GM18519 (cell line): ENCODE data around the gene RAPGEF1.

ENCODE experiments used
- ATAC-seq: cut with Tn5 transposase; IDR thresholded peaks from one replicate; pipeline ENCODE4 v1.9.1; 2021; ENCODE audit warnings: mild to moderate bottlenecking, moderate library complexity; ENCODE audit not compliant: unreplicated experiment, low FRiP score

The RAPGEF1 gene

DNA sequence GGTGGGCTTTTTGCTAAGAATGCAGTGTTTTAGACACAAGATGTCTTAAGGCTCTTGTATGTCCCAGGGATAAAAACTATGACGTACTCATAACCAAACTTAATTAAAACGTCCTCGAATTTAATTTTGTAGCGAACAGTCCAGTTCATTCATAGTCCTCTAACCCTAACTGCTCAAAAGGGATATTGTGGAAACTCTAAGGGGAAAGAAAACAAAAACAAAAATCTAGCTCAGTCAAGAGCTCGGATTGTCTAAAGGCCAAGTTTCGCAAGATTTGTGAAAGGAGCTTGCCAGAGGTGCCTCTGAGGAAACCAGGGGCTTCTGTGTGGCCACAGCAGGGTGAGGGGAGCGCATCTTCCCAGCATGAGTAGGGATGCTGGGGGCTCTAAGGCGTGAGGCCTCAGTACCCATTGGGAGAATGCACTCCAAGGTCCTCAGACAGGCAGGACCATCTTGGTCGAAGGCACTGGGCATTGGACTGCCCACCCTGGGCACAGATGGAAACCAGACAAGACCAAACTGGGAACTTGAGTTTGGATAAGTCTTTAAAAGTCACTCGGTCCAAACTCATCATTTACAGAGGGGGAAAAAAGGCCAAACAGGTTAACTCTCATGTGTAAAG is 122.8 kb downstream of the RAPGEF1 start:
- no peak for ATAC-seq

DNA sequence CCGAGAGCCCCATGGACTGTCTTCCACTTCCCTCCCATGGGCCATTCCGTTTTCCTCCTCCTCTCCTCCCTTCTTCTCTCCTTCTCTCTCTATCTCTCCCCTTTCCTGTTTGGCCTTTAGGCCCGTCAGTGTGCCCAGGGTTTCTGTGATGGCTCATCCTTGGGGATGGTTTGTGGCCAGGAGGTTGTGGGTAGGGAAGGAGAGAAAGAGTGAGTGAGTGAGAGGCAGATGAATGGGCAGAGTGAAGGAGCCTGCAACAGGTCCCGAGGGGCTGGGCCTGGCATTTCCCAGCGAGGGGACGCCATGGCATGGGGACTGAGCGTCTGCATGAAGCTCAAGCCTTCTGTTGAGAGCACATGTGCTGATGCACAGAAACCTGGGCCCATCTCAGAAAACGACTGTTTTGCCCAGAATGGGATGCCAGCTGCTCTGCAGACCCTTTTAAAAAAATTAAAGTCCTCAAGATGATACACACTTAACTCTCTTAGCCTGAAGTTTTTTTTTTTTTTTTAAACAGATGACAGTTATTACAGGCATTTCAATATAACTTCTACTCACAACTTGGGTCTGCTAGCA is 125.4 kb downstream of the RAPGEF1 start:
- no peak for ATAC-seq

DNA sequence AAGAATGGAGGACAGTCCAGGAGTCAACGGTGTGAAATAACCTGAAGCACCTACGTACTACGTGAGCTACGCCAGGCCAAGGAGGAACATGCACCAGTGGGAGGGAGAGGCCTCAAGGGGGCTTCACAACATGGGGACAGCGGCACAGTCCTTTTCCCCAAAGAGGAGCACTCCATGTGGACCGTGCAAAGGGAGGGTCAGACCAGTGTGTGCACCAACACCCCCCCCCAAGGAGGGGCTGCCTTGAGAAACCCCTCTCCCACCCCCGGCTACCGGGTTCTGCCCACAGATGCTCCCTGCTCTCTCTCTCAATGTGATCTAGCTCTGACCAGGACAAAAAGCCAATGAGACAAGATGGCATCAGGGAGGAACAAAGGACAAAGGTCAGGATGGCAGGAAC is 126.0 kb downstream of the RAPGEF1 start:
- no peak for ATAC-seq

DNA sequence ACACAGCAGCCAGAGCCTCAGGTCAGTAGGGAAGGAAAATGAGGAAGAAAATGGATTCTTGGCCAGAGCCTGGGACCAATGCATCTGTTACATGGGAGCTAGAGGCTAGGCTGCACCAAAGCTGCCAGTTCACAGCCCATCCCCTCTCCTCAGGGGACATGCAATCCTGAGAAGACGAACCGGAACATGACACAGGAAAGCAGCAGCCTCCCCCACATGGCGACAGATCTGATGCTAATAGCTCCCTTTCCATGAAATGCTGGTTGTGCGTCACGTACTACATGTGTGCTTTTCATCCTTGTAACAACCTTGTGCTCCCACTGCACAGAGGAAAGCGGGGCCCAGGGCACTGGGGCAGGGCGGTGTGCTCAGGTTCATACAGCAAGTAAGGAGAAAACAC is 127.0 kb downstream of the RAPGEF1 start:
- ATAC-seq: no peak

DNA sequence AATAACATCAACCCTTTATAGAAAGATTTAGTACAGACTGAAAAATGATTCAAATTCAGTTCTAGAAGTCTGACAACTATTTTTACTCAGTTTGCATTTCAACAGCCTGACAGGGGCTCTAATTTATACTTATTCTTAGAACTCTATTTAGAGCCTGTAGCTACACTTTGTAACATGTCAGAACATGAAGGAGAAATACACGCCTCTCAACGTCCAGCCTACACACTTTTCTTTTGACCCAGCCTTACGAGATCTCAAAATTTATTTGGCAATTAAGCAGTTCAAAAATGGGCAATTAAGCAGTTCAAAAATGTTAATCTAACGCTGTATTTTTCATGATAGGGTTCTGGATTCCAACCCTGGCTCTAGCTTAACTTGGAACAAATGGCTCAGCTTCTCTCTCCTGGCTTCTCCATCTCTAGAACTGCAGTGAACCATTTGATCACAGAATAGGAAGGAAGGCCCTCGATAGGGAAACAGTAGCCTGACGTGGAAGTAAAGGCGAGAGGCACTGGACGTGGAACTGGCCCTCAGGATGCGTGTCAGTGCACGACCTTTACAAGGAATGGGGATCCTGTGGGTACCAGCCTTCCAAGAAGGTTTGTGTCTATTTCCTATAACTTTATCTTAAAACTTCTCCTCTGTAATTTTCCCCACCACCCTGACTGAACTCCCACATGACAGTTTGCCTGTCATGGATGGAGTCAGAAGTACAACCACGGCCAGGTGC is 128.1 kb downstream of the RAPGEF1 start:
- ATAC-seq: no peak

DNA sequence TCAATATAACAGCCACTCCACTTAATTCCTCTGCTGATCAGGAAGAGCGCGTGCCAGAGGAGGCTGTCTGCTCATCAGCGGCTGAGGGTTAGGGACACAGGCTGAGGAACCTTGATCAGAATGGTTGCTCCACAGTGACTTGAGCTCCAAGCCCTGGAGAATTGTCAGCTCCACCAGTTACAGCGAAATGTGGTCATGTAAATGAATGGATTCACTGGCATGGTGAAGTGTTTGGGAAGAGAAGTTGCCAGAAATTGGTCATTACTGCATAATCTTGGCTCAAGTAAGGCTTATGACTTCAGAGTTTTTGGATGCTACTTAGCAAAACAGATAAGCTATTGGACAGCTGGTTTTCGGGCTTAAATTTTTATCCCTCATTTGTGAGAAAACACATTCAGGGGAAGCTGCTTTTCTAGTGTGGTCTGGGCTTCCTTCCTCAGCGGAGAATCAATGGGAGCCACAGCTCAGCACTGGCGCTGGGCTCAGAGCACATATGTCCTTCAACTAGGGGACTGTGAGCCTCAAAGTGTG is 129.6 kb downstream of the RAPGEF1 start:
- no peak for ATAC-seq

DNA sequence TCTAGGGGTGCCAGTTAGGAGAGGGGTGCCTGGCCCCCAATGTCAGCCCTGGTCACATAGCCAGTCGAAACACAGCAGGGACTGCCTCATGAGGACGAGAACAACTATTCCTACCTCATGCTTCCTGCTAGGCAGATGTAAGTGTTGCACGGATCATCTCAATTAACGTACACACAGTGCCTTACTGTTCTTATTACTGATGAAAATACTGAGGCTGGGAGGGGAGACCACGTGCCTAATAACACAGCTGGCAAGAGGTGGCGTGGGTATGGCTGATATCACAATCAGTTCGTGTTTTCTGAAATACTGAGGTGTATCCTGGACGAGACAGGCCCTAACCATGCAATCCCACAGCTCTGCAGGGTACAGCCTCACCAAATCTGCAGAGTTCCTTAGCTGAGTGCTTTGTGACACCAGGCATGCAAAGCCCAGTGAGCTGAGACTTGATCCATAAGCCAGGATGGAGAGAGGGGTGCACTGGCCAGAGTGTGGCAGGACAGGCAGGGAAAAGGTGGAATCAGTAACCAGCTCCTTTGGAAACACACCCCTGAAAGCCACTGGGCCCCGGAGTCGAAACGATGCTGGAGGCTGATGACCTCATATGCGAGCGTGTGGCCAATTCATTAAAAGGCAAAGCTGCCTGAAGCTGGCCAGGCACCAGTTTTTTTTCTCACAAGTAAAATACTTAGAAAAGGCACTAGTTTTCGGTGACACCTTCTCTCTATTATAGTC is 130.6 kb downstream of the RAPGEF1 start:
- ATAC-seq: no peak

DNA sequence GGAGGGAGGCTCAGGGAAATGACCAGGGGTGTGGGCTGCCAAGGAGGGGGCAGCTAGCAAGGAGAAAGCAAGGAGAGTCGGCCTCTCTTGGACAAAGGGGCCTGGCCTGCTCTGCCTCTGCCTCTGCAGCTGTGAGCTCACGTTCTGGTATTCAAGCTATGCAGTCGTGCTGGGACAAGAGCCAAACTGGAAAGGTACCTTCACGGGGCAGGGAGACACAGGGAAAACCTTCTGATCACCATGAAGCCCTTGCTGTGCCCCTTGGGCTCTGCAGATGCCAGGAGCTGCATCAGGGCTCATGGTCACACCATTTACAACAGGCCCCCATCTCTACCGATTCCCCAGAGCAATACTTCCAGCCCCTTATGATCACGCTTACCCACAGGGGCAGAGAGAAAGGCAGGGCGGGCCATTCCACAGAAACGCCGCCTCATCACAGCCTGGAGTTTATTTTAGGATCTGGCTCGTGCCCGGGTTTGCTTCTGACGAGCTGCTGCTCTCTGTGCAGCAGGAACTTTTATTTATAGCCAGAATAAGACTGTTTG is 131.3 kb downstream of the RAPGEF1 start:
- ATAC-seq: no peak

DNA sequence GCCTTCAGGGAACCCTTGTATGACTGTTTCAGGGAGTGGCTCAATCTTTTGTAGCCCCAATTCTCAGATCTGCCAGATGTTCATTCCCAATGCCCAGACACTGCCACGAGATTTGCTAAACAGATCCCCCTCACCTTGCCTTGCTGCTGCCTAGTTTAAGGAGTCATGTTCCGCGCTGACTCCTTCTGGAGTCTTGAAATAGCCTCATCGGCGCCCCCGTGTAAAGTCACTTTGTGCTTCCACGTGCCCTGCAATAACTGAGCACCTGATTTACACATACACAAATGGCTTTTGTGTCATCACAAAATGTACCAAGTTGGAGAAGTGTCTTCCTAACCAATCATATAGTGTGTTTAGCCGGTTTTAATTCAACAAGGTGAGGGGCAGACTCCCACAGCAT is 132.3 kb downstream of the RAPGEF1 start:
- ATAC-seq: no peak

DNA sequence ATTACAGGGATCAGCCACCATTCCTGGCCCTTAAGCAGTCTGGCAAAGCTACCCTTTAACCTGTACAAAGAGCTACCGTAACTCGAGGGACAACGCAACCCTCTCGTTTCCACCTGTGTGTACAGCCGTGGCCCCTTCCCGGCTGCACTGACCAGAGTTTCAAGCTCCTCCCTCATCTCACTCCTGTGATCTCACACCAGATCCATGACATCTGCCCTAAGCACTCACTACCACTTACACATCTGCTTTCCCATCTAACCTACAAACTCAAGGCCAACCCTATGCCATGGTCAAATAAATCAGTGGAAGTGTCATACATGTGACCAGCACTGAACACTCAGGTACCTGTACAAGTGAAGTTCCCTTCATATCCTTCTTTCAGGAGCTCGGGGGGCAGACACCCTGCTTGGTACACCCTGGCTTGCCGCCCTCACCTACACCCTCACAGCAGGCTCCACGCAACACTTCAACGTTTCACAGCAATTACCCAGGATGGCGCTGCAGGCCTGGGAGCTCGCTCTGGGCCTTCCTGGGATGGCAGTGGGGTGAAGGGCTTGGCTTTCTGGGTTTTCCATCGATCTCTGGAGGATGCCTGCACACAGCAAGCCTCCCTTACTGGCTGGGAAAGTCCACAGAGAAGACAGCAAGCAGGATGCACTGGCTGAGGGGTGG is 132.8 kb downstream of the RAPGEF1 start:
- no peak for ATAC-seq

DNA sequence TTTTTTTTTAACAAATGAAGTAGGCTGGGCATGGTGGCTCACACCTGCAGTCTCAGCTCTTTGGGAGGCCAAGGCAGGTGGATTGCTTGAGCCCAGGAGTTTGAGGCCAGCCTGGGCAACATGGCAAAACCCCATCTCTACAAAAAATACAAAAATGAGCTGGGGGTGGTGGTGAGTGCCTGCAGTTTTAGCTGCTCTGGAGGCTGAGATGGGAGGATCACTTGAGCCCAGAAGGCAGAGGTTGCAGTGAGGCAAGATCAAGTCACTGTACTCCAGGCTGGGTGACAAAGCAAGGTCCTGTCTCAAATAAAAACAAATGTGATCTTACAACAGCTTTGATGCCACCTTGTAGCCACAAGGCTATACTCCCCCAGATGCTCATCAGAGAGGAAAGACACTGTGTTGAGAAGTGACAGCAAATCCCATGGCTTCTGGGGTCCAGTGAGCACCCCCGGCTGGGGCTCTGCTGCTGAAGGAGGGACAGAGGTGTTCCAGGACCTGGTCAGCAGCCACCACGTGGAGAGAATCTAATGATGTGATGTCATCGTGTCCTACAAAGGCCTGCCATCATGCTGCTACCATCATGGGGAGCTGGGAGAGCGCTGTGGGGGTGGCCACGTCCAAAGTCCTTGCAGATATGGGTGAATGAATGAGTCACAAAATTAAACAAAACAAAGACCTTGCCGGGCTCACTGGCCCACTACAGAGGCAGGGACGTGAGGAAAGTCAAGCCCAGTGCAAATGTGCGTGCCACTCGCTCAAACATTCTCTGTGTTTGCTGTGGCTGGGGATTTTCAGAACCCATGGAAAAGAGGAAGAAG is 133.9 kb downstream of the RAPGEF1 start:
- no peak for ATAC-seq

DNA sequence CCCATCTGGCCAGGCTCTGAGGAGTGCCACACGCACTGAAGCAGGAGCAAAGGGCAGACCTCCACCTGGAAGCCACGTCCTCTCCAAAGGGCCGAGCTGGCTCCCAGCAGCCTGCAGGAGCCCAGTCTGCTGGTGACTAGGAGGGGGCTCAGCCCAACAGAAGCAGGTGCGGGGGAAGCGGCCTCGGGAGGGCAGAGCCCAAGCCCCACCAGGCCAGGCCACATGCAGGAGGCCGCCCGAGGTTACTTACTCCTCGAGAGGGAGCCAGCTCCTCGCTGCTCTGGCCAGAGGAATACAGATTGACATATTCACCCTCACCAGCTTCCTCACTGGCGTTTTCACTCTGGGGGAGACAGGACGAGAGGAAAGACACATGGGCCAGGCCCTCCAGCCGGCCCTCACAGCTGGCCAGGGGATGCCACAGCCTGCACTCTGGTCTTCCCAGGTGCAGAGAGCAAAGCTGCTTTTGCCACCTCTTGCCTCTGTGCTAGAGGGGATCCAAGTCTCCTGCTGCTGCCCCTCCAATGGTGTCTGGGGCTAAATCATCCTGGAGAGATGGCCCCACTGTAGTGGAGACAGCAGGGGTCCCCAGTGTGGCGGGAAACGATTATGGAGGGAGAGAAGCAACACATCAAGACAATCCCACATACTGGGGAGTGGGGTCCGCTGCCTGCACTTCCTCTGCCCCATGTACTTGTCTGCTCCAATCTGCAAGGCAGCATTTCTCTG is 136.0 kb downstream of the RAPGEF1 start:
- no peak for ATAC-seq

DNA sequence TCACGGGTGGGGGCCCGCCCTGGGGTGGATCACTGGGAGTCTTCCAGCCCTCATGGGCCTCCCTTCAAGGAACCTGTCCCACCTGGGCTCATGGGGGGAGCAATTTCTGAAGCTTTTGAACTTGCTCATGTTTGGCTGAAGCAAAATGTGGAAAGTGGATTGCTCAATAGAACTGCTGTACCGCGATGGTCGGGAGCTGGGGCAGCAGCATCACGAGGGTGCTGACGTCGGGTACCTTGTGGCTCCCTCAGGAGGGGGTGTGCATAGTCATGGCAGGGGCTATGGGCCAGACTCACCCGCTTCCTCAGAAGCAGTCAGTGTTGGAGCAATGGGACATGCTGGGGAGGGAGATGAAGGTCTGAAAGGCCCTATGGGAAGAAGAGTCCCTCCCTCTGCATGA is 136.7 kb downstream of the RAPGEF1 start:
- ATAC-seq: no peak

DNA sequence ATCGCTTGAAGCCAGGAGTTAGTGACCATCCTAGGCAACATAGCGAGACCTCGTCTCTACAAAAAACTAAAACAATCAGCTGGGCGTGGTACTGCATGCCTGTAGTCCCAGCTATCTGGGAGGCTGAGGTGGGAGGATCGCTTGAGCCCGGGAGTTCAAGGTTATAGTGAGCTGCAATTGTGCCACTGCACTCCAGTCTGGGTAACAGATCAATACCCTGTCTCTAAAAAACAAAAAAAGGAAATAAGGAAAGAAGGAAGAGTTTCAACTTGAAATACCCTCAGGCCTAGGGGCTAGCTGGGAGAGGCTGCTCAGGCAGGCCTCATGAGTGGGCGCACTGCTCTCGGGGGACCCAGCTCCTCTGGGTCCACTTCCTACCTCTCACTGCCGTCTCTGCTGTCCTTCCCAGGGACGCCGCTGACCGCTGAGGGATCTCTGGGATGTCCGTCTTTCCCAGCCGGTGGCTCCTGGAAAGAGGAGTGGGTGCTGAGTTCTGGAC is 138.1 kb downstream of the RAPGEF1 start:
- no peak for ATAC-seq

DNA sequence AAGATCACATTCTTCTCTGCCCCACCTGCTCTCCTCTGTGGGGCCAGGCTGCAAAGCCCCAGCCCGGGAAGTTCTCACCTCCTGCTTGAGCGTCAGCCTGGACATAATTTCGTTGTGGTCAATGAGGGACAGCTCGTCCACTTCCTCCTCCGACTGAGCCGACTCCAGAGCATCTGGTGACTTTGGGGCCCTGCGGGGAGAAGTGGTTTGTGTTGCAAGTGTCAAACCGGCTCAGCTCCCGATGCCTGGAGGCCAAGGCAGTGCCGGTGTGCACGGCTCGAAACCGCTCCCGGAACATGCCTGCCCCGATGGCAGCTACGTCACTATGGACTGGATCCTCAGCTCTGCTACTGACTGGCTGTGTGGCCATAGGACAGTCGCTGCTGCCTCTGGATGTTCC is 141.8 kb downstream of the RAPGEF1 start:
- ATAC-seq: no peak

DNA sequence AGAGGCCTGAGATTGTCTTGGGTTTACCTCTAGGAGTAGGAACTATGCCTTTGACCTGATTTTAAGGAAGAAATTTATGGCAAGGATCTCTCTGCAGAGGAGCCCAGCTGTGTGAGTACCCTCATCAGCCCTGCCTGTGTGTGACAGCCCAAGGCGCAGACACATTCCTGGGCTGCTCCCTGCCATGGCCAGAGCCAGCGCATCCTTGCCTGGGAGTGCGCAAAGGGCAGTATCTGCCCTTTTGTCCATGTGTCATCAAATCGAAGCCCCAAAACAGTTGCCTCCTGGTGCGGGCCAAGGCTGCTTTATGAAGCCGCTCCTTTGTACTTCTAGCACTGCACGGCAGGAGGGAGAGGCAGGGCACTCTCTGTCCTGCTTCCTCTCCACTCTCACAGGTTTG is 142.6 kb downstream of the RAPGEF1 start:
- ATAC-seq: no peak

DNA sequence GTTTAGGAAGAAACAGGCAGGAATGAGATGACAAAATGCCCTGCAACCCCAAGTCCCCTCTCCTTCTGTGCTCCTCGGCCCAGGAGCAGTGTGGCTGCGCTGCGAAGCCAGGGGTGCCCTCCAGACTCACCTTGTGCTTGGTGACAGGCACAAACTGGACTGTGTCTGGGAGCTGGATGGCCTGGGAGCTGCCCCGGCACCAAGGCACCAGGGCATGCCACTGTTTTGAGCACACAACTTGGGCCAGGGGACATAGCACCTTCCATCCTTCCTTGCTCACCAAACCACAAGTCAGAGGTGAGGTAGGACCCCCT is 143.5 kb downstream of the RAPGEF1 start:
- ATAC-seq: no peak

DNA sequence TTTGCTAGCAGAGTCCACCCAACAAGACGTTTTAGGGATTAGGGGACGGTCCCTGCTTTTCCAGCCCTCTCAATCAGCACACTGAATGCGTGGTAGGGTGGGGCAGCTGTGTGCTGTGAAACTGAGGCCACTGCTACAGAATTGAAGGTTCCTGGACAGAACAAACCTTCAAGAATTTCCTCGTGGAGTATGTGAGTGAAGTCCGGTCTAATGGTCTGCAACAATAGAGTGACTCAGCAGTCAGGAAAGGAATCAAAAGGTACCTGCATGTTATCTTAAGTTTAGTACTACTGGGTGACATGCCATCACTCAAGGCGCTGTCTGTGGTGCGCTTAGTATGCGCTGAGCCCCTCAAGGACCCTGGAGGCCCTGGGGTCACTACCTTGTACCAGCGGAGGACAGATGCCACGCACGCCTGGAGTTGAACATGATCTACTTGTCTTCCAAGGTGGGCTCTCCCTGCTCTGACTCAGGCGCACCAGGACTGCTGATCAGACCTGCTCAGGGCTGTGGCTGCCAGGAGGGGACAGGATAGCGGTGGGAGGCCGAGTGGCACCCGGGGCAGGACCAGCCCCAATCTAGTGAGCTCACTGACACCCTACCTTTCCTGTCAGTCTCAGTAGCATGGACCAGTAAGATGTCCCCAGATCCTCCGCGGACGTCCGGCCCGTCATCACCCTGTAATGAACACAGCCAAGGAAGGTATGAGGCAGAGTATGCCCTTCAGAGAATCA is 144.0 kb downstream of the RAPGEF1 start:
- no peak for ATAC-seq
